ENCODE data around the gene ZCCHC14.
"Not testable (repeated sequence)": the region's sequence is repeated elsewhere in the genome, so short reads cannot be mapped to it uniquely, and the experiment has no call there.

GRCh38 chr16:87362828-87363559 is 129.8 kb downstream of the ZCCHC14 start:
- TF ChIP-seq KDM1A (IDR thresholded peaks at IDR 0.05; ENCODE audit: borderline replicate concordance, low read length); POLR2AphosphoS5 (IDR thresholded peaks at IDR 0.05; ENCODE audit: low read depth, low read length); CEBPB (IDR thresholded peaks at IDR 0.05; ENCODE audit: low read depth, low read length); GABPA (IDR thresholded peaks at IDR 0.05; ENCODE audit: borderline replicate concordance, insufficient read depth, low read length); SUZ12 (IDR thresholded peaks at IDR 0.05; ENCODE audit: low read length); JUN (IDR thresholded peaks at IDR 0.05; ENCODE audit: low read depth, low read length); NRF1 (IDR thresholded peaks at IDR 0.05; ENCODE audit: low read depth, low read length); POLR2A (IDR thresholded peaks at IDR 0.05; ENCODE audit: control extremely low read depth in 1 of 2, low read depth in 2 of 2, low read length in 2 of 2): not testable (repeated sequence)
- TF ChIP-seq, protein P1, sequence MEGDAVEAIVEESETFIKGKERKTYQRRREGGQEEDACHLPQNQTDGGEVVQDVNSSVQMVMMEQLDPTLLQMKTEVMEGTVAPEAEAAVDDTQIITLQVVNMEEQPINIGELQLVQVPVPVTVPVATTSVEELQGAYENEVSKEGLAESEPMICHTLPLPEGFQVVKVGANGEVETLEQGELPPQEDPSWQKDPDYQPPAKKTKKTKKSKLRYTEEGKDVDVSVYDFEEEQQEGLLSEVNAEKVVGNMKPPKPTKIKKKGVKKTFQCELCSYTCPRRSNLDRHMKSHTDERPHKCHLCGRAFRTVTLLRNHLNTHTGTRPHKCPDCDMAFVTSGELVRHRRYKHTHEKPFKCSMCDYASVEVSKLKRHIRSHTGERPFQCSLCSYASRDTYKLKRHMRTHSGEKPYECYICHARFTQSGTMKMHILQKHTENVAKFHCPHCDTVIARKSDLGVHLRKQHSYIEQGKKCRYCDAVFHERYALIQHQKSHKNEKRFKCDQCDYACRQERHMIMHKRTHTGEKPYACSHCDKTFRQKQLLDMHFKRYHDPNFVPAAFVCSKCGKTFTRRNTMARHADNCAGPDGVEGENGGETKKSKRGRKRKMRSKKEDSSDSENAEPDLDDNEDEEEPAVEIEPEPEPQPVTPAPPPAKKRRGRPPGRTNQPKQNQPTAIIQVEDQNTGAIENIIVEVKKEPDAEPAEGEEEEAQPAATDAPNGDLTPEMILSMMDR (IDR thresholded peaks at IDR 0.05; ENCODE audit: control extremely low read depth in 1 of 3, insufficient read depth in 1 of 3, low read depth in 1 of 3, low read length in 3 of 3): not testable (repeated sequence)
